Body of pancreas (tissue), 4 donors: Measurements from ENCODE around the gene SMIM3.

Experiments used
- POLR2A ChIP-seq, 3 donors: fragments of 450-650 bp; IDR thresholded peaks; one replicate each; pipeline ENCODE4 v1.6.1; 2016; ENCODE audit warnings: antibody characterized with exemption in 3 of 3, mild to moderate bottlenecking in 2 of 3
- TF ChIP-seq, protein P1 (sequence below), 7 experiments: fragments of 450-650 bp in 4 of 7; fragments of 200-600 bp in 3 of 7; sonication (generic) in 3 of 7; IDR thresholded peaks; one replicate each; pipeline ENCODE4 v1.5.1; 2016 to 2019; ENCODE audit warnings: antibody characterized with exemption in 7 of 7

DNA sequence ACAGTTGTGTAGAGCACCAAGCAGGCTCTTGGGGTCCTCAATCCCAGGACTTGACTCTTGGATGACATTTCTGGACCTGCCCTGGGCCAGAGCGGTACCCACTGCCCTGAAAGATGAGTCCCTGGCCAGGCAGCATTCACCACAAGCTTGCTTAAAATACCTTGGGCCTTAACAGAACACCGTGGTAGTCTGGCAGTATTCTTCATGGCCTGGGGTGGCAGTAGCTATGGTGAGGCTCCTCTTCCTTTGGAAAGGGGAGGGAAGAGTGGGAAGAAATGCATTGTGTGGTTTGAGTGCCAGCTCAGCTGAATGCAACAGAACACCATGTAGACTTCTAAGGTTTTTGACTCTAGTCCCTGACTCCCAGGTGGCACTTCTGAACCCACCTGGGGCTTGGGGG lies 38.4 kb downstream of the SMIM3 start:
- TF ChIP-seq, protein P1, sequence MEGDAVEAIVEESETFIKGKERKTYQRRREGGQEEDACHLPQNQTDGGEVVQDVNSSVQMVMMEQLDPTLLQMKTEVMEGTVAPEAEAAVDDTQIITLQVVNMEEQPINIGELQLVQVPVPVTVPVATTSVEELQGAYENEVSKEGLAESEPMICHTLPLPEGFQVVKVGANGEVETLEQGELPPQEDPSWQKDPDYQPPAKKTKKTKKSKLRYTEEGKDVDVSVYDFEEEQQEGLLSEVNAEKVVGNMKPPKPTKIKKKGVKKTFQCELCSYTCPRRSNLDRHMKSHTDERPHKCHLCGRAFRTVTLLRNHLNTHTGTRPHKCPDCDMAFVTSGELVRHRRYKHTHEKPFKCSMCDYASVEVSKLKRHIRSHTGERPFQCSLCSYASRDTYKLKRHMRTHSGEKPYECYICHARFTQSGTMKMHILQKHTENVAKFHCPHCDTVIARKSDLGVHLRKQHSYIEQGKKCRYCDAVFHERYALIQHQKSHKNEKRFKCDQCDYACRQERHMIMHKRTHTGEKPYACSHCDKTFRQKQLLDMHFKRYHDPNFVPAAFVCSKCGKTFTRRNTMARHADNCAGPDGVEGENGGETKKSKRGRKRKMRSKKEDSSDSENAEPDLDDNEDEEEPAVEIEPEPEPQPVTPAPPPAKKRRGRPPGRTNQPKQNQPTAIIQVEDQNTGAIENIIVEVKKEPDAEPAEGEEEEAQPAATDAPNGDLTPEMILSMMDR (IDR thresholded peaks at IDR 0.05): no peak
- no peak for TF ChIP-seq POLR2A (IDR thresholded peaks at IDR 0.05)
